Left lung (tissue), 10 donors: ENCODE data around the gene KLHL17. TPM values are rescaled to one million over a fixed set of nuclear protein-coding genes. Genes with fewer than 3 reads are reported as not detected.
"Not testable (repeated sequence)": the region's sequence is repeated elsewhere in the genome, so short reads cannot be mapped to it uniquely, and the experiment has no call there.

ENCODE experiments used
- ATAC-seq: fragments of 200-7000 bp; cut with Tn5 transposase; one replicate; pipeline ENCODE4 v1.9.1; 2020; ENCODE audit warnings: moderate library complexity
- DNase-seq, 4 donors: peaks; one replicate each; pipeline ENCODE4 v3.0.0-alpha.2; 2013 to 2020
- H3K27ac ChIP-seq, 2 donors: fragments of 200-600 bp; sonication (generic) in 1 of 2; one replicate each; pipeline versions ENCODE4 v1.5.0 to v1.8.0; 2020 to 2021
- H3K27me3 ChIP-seq, 2 donors: fragments of 200-600 bp; sonication (generic) in 1 of 2; one replicate each; pipeline versions ENCODE4 v1.5.0 to v1.8.0; 2020 to 2021
- H3K36me3 ChIP-seq, 2 donors: fragments of 200-600 bp; sonication (generic) in 1 of 2; one replicate each; pipeline versions ENCODE4 v1.5.0 to v1.8.0; 2020 to 2021
- H3K4me1 ChIP-seq, 2 donors: fragments of 200-600 bp; one replicate each; pipeline ENCODE4 v1.8.0; 2021
- H3K4me3 ChIP-seq, 2 donors: fragments of 200-600 bp; sonication (generic) in 1 of 2; one replicate each; pipeline versions ENCODE4 v1.5.0 to v1.8.0; 2020 to 2021; ENCODE audit warnings: mild to moderate bottlenecking in 1 of 2
- H3K9me3 ChIP-seq, 2 donors: fragments of 200-600 bp; sonication (generic) in 1 of 2; one replicate each; pipeline versions ENCODE4 v1.5.0 to v1.8.0; 2020 to 2021
- CTCF ChIP-seq, 2 donors: fragments of 200-600 bp; sonication (generic) in 1 of 2; IDR thresholded peaks; one replicate each; pipeline versions ENCODE4 v1.5.0 to v1.8.0; 2021; ENCODE audit warnings: antibody characterized with exemption in 2 of 2
- intact Hi-C, 2 donors: fragments of 100-400 bp; cut with DNase I; formaldehyde crosslinking; loops; one replicate each; pipeline versions ENCODE4 v1.11.2 to v1.14.2; 2022
- polyA plus RNA-seq, 6 donors: library from polyadenylated mRNA; unstranded; fragments of 120-200 nt; gene quantifications; one replicate each; pipeline ENCODE4 v1.2.1, GENCODE V29; 2013; ENCODE audit not compliant: insufficient read length in 6 of 6
- total RNA-seq, 2 donors: library from RNA; stranded (reverse); fragmentation: NEBNext Ultra II Directional; extraction: Animal tissue kit (Norgen Biotek cat#: 25700); gene quantifications; one replicate each; pipeline ENCODE4 v1.2.1, GENCODE V29; 2021
- donor health status: DM: no; HTN: yes; CAD: no.
- donor health status: DM: no; HTN: no; CAD: no.

The KLHL17 gene
- total and polyA plus RNA-seq, 8 donors, result 8.3 to 17.9 (median 11.9) TPM

GRCh38 chr1:991895-992294 lies 31.5 kb downstream of the KLHL17 start:
- TF ChIP-seq CTCF (IDR thresholded peaks at IDR 0.05), result no peak
- Histone ChIP-seq H3K9me3 (peaks cover 0 to 9% of the 10 kb centered on the region in 2 donors), H3K4me1 (no peaks in the 10 kb centered on the region), H3K36me3 (no peaks in the 10 kb centered on the region), H3K4me3 (no peak overlapping the region), H3K27ac (no peak overlapping the region), H3K27me3 (peaks cover 0 to 49% of the 10 kb centered on the region in 2 donors)
- intact Hi-C loops, result no loop called here
- DNase-seq (no peak), ATAC-seq (no peak)

GRCh38 chr1:992362-992761 lies 32.0 kb downstream of the KLHL17 start:
- H3K9me3 ChIP-seq, result peaks cover 0 to 9% of the 10 kb centered on the region in 2 donors
- intact Hi-C loops, result no loop called here

GRCh38 chr1:993379-993995 lies 33.1 kb downstream of the KLHL17 start:
- TF ChIP-seq CTCF (IDR thresholded peaks at IDR 0.05), result no peak
- intact Hi-C loops, result no loop called here
- H3K27ac ChIP-seq, result no peak overlapping the region
- H3K4me3 ChIP-seq, result no peak overlapping the region
- DNase-seq, result peak in 1 of 4 donors; percentile 54
- peaks cover 0 to 5% of the 10 kb centered on the region in 2 donors for H3K4me1 ChIP-seq
- peaks cover 0 to 9% of the 10 kb centered on the region in 2 donors for H3K9me3 ChIP-seq
- H3K36me3 ChIP-seq, result no peaks in the 10 kb centered on the region
- peaks cover 6 to 65% of the 10 kb centered on the region in 2 donors for H3K27me3 ChIP-seq
- no peak for ATAC-seq

More at GRCh38 chr1:992362-992761, 32.0 kb downstream of the KLHL17 start:
- no peak overlapping the region for H3K4me3 ChIP-seq
- H3K4me1 ChIP-seq, result no peaks in the 10 kb centered on the region
- TF ChIP-seq CTCF (IDR thresholded peaks at IDR 0.05), result no peak
- H3K36me3 ChIP-seq, result no peaks in the 10 kb centered on the region
- peaks cover 0 to 53% of the 10 kb centered on the region in 2 donors for H3K27me3 ChIP-seq
- ATAC-seq (no peak), DNase-seq (no peak)
- no peak overlapping the region for H3K27ac ChIP-seq

- intact Hi-C loops, H3K4me3 ChIP-seq, H3K9me3 ChIP-seq, H3K27ac ChIP-seq, ATAC-seq, H3K36me3 ChIP-seq: not testable (repeated sequence)
- peak in 1 of 4 donors; percentile 26 for DNase-seq
- peaks cover 0 to 16% of the 10 kb centered on the region in 2 donors for H3K4me1 ChIP-seq
- H3K27me3 ChIP-seq, result peaks cover 11 to 71% of the 10 kb centered on the region in 2 donors
These were observed 34.2 kb downstream of the KLHL17 start for GRCh38 chr1:994546-994945.

- H3K27me3 ChIP-seq, result peaks cover 11 to 77% of the 10 kb centered on the region in 2 donors
- peaks cover 0 to 9% of the 10 kb centered on the region in 2 donors for H3K9me3 ChIP-seq
- peaks cover 0 to 30% of the 10 kb centered on the region in 2 donors for H3K4me1 ChIP-seq
- H3K27ac ChIP-seq, result no peak overlapping the region
- no peak for TF ChIP-seq CTCF (IDR thresholded peaks at IDR 0.05)
- H3K4me3 ChIP-seq, result no peak overlapping the region
- H3K36me3 ChIP-seq, result no peaks in the 10 kb centered on the region
- ATAC-seq, result no peak
- peak in 1 of 4 donors; percentile 71 for DNase-seq
- intact Hi-C loops, result no loop called here
These were observed 35.6 kb downstream of the KLHL17 start for GRCh38 chr1:995665-996633.
